Endothelial cell of umbilical vein (primary cell): ENCODE results near the gene FNBP1. TPM values are rescaled to one million over a fixed set of nuclear protein-coding genes. Genes with fewer than 3 reads are reported as not detected.

Experiments used
- BruUV-seq: library from RNA; stranded (reverse); fragments of 400-500 nt; replicated peaks from 2 replicates; lab custom pipeline; 2021; lab: Mats Ljungman, UMichigan
- CTCF ChIA-PET: fragments of 300-600, 350-600 bp; sonication (Branson Sonifier 250); formaldehyde crosslinking; loops from one replicate; lab custom pipeline; 2021; ENCODE audit warnings: antibody characterized with exemption, inconsistent platforms; lab: Charles Lee
- POLR2A ChIA-PET: fragments of 300-600, 350-600 bp; sonication (Branson Sonifier 250); formaldehyde crosslinking; loops from one replicate; lab custom pipeline; 2021; ENCODE audit warnings: antibody characterized with exemption, inconsistent platforms; lab: Charles Lee
- DNase-seq: peaks from one replicate; pipeline ENCODE4 v3.0.0-alpha.2; 2011; ENCODE audit warnings: low read depth, low spot score
- FAIRE-seq: peaks from 2 replicates; lab custom pipeline; 2011; peaks lifted over from hg19 to GRCh38; lab: Jason Lieb, UNC
- H2AFZ ChIP-seq: 2 replicates; pipeline ENCODE4 v1.6.0; 2012; ENCODE audit warnings: low read depth, low read length, control low read depth, inconsistent platforms
- H3K27ac ChIP-seq: 2 replicates; pipeline ENCODE4 v1.5.1; 2011; ENCODE audit warnings: low read depth, mild to moderate bottlenecking, control low read depth, low read length, moderate library complexity; ENCODE audit not compliant: insufficient read depth
- H3K27me3 ChIP-seq, 2 experiments: 2 replicates each; pipeline versions ENCODE4 v1.6.0 to v1.6.1; 2011; ENCODE audit warnings: low read length in 2 of 2, mixed read lengths in 1 of 2; ENCODE audit not compliant: control insufficient read depth in 2 of 2, insufficient read depth in 2 of 2
- H3K36me3 ChIP-seq, 2 experiments: 2 replicates in 1 of 2; 3 replicates in 1 of 2; pipeline ENCODE4 v1.5.1; 2011; ENCODE audit warnings: low read length in 2 of 2, mild to moderate bottlenecking in 1 of 2, moderate library complexity in 1 of 2; ENCODE audit not compliant: control insufficient read depth in 2 of 2, insufficient read depth in 2 of 2; ENCODE audit errors: extremely low read depth in 1 of 2
- H3K4me1 ChIP-seq: 3 replicates; pipeline ENCODE4 v1.5.1; 2011; ENCODE audit warnings: mild to moderate bottlenecking, low read length; ENCODE audit not compliant: control insufficient read depth, insufficient read depth; ENCODE audit errors: extremely low read depth
- H3K4me2 ChIP-seq: 2 replicates; pipeline ENCODE4 v1.6.1; 2011; ENCODE audit warnings: low read length, control low read depth, mixed read lengths; ENCODE audit not compliant: insufficient read depth
- H3K4me3 ChIP-seq, 3 experiments: fragments of 200-600 bp in 1 of 3; sonication (generic), shearing (Covaris generic) in 1 of 3; replicated peaks in 1 of 3; 2 replicates each; pipeline ENCODE4 v1.5.1; 2011 to 2016; ENCODE audit warnings: control low read depth in 3 of 3, low read length in 3 of 3, mild to moderate bottlenecking in 2 of 3, inconsistent platforms in 1 of 3, low read depth in 1 of 3, moderate library complexity in 1 of 3; ENCODE audit not compliant: insufficient read depth in 1 of 3
- H3K79me2 ChIP-seq: 2 replicates; pipeline ENCODE4 v1.6.0; 2012; ENCODE audit warnings: low read length, inconsistent platforms; ENCODE audit not compliant: control insufficient read depth, insufficient read depth
- H3K9ac ChIP-seq: replicated peaks from 2 replicates; pipeline ENCODE3; 2011; ENCODE audit warnings: low read length, control low read depth; ENCODE audit not compliant: insufficient read depth; ENCODE audit errors: extremely low read depth
- H3K9me1 ChIP-seq: replicated peaks from 3 replicates; pipeline ENCODE4 v1.6.0; 2011; ENCODE audit warnings: mild to moderate bottlenecking, low read length; ENCODE audit not compliant: control insufficient read depth, insufficient read depth; ENCODE audit errors: extremely low read depth
- H3K9me3 ChIP-seq: replicated peaks from 2 replicates; pipeline ENCODE4 v1.5.1; 2012; ENCODE audit warnings: low read length, inconsistent platforms; ENCODE audit not compliant: control insufficient read depth, insufficient read depth
- H4K20me1 ChIP-seq: replicated peaks from 2 replicates; pipeline ENCODE3; 2011; ENCODE audit warnings: mild to moderate bottlenecking, low read length; ENCODE audit not compliant: control insufficient read depth, insufficient read depth; ENCODE audit errors: extremely low read depth
- CTCF ChIP-seq, 2 donors: IDR thresholded peaks; 1 replicate in 1 of 2; 2 replicates in 1 of 2; pipeline ENCODE4 v1.5.1; 2011; ENCODE audit warnings: low read length in 2 of 2, mild to moderate bottlenecking in 2 of 2, moderate library complexity in 2 of 2, control low read depth in 1 of 2, inconsistent platforms in 1 of 2, low read depth in 1 of 2; ENCODE audit not compliant: insufficient read depth in 1 of 2; ENCODE audit errors: extremely low read depth in 1 of 2
- FOS ChIP-seq: IDR thresholded peaks from 2 replicates; pipeline ENCODE4 v1.6.1; 2011; ENCODE audit warnings: mild to moderate bottlenecking, low read length, moderate library complexity, borderline replicate concordance; ENCODE audit not compliant: insufficient read depth
- JUN ChIP-seq: IDR thresholded peaks from 2 replicates; pipeline ENCODE4 v1.6.1; 2011; ENCODE audit warnings: borderline replicate concordance, low read depth; ENCODE audit not compliant: insufficient read length, insufficient read depth
- MYC ChIP-seq: IDR thresholded peaks from one replicate; pipeline ENCODE4 v1.6.1; 2011; ENCODE audit warnings: mild to moderate bottlenecking, low read depth, low read length
- POLR2A ChIP-seq: IDR thresholded peaks from 2 replicates; pipeline ENCODE4 v1.6.1; 2012; ENCODE audit warnings: low read depth, mild to moderate bottlenecking, control low read depth, low read length
- POLR2AphosphoS5 ChIP-seq: IDR thresholded peaks from 2 replicates; pipeline ENCODE4 v1.6.1; 2012; ENCODE audit warnings: low read depth, mild to moderate bottlenecking, control low read depth, low read length, moderate library complexity; ENCODE audit not compliant: insufficient read depth
- dilution Hi-C: fragments of 300-500 bp; cut with MboI; formaldehyde crosslinking; loops from one replicate; pipeline ENCODE4 v1.15.0; 2019; ENCODE audit warnings: low sequenced_read_pairs; ENCODE audit not compliant: extremely low pct_ligation_motif_present
- intact Hi-C: fragments of 100-400 bp; cut with micrococcal nuclease; formaldehyde crosslinking; loops from one replicate; pipeline ENCODE4 v1.10.0; 2022
- polyA plus RNA-seq, 4 experiments: library from polyadenylated mRNA; depleted of rRNA in 3 of 4; stranded (reverse) in 3 of 4; unstranded in 1 of 4; fragments of >200 nt; gene quantifications; 2 replicates each; pipeline versions ENCODE4 v1.2.1 to v1.2.3, GENCODE V29; 2011 to 2012; ENCODE audit warnings: missing spikeins in 1 of 4
- total RNA-seq: library from RNA; stranded (reverse); gene quantifications from 2 replicates; pipeline ENCODE4 v1.2.3, GENCODE V29; 2021

FNBP1 gene
- total and polyA plus RNA-seq, 2 donors (not counting 3 experiments of a cell fraction or from before 2014, with no cell fraction given), result 10.9 to 43.9 TPM

- intact Hi-C loops (no loop called here), dilution Hi-C loops (no loop called here)
- H3K4me3 ChIP-seq, result no peak overlapping the region
- no peaks in the 10 kb centered on the region for H3K9me1 ChIP-seq
- TF ChIP-seq FOS (no peak), JUN (no peak), POLR2AphosphoS5 (no peak), CTCF (IDR thresholded peaks at IDR 0.05; ENCODE audit: extremely low read depth in 1 of 2, insufficient read depth in 1 of 2, low read depth in 1 of 2, low read length in 2 of 2) (no peak), POLR2A (no peak), MYC (no peak)
- ChIA-PET CTCF (interaction anchor here (0.9 kb wide), 1 partner anchor 238 kb away, joined by 3 read pairs; no protein-coding TSS in a partner anchor), POLR2A (no interaction called here)
- DNase-seq (no peak), FAIRE-seq (no peak)
- no peaks in the 10 kb centered on the region for H4K20me1 ChIP-seq
- no peak overlapping the region for H3K9ac ChIP-seq
- no peaks in the 10 kb centered on the region for H3K27me3 ChIP-seq
- no TSS peak for BruUV-seq
- H3K9me3 ChIP-seq, result no peaks in the 10 kb centered on the region
- peaks cover 0 to 6% of the 10 kb centered on the region in 2 experiments for H3K36me3 ChIP-seq
- no peak overlapping the region for H3K27ac ChIP-seq
- H3K4me1 ChIP-seq, result no peaks in the 10 kb centered on the region
- H3K79me2 ChIP-seq, result no peaks in the 10 kb centered on the region
- H2AFZ ChIP-seq, result no peak overlapping the region
- no peak overlapping the region for H3K4me2 ChIP-seq
Measured at GRCh38 chr9:129868872-129869486, 174.0 kb downstream of the FNBP1 start.
